MV-4-11 (cell line): ENCODE measurements around the gene NRSN1.
A peak's percentile ranks its signal among the peaks of the same experiment; 100 is the strongest.

Experiments used
- DNase-seq: peaks from one replicate; lab custom pipeline; 2025; lab: John Stamatoyannopoulos, UW

NRSN1 gene, protein sequence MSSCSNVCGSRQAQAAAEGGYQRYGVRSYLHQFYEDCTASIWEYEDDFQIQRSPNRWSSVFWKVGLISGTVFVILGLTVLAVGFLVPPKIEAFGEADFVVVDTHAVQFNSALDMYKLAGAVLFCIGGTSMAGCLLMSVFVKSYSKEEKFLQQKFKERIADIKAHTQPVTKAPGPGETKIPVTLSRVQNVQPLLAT

DNA sequence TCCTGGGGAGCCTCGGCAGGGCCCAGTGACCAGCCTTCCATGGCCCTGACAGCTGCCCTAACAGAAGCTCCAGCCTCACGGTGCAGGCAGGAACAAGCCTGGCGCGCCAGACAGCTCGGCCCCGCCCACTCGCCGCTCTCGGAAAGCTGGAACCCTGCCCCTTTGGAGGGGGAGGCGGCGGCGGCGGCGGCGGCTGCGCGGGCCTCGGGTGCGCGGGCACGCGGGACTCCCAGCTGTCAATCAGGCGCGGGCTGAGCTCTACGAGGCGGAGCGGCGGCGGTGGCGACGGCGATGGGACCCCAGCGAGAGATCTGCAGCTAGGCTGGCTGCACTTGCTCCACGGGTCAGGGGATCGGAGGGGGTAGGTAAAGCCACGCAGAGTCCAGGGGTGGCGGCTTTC lies at the start of gene NRSN1:
TSS of gene NRSN1 (plus strand) at position 236 of the 400 bp plus-strand sequence. CDS start 8,113 bp downstream, outside the sequence.
- DNase-seq = no peak

DNA sequence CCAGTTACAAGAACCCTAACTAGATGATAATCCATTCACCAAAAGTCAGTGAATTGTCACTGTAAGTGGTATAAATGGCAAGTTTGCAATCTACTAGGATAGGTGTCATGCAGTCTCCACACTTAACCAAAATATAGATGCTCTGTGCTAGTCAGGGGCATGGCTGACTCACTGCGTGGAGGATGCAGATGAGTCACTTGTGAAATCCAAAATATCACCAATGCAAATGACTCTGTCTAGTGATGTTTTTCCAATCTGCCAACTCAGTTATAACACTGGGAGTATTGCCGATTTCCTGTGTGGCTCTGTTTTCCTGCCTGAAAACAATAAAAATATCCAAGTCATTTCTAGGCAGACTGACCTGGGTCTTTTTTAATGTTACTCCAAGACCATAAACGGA lies 47.8 kb upstream of the NRSN1 start:
- no peak for DNase-seq

DNA sequence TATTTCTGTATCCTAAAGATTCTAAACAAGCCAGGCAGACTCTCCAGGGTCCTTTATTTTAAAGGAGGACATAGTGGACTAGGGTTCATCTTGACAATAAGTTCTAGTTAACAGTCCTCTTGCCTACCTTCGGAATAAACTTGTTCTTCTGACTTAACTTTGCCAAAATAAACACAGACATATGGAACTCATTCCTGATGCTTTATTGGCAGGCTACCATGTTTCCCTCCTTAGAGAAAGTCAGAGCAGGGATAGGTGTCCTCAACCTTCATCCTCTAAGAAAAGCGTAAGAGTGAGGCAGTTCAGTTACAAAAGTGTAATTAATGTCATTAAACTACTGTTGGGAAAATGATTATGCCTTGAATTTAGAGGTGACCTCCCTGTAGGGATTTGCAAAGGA lies 46.9 kb upstream of the NRSN1 start:
- no peak for DNase-seq

DNA sequence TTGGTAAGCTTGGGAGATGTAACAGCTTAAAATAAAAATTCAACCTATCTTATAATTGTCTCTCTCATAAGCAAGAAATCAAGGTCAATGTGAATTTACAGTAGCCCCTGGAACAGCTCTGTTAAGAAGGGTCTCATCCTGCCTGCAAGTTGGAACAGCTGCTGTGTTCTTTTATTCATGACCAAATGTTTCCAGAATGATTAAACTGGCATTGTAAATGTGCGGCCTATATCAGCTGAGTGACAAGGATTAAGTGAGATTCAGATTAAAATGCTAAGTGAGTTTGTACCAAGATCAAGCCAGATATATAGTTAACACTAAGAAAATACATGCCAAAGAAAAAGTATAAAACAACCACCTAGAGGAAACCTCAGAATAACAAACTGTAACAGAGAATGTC lies 45.3 kb upstream of the NRSN1 start:
- DNase-seq = no peak

DNA sequence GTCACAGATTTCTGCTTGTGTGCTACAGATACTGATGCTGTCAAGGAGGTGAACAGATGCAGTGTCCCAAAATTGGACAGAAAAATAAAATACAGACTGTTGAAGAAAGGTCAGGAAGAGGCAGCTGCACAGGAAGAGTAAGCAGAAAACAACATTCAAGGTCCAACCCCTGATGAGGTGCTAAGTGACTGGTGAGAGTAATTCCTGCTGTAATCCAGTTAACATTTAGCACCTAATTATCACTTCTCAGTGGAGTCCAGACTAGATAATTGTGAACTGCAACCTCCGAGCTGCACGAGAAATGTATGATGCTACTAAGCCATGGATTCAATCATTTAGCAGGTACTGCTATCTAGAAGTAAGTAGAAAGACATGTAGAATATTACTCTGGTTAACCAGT lies 36.3 kb upstream of the NRSN1 start:
- no peak for DNase-seq

DNA sequence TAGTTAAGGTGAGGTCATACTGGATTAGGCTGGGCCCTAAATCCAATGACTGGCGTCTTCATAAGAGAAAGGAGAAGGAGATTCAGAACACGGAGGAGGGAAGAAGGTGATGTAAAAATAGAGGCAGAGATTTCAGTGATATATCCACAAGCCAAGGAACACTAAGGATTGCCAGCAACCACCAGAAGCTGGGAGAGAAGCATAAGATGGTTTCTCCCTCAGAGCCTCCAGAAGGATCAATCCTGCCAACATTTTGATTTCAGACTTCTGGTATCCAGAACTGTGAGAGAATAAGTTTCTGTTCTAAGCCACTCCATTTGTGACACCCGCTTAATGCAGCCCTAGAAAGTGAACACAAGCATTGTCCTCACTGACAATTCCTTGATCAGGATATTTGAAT lies 33.6 kb upstream of the NRSN1 start:
- no peak for DNase-seq

DNA sequence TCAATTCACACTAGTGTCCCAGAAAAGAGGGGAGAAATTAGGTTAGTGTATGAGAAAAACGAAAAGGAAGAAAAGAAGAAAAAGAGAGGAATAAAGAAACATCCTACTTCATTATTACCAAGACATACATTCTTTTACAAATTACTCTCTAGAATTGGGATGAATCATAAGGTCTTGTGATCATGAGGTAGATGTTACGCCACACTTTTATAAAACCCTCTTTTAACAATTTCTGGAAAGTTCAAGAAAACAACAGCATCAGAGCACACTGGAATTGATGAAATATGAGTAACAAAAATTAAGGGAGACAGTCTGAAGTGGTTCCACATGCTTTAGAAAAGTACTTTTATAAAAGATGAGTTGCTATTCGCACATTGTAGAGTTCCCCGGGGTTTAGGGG lies 32.6 kb upstream of the NRSN1 start:
- no peak for DNase-seq

DNA sequence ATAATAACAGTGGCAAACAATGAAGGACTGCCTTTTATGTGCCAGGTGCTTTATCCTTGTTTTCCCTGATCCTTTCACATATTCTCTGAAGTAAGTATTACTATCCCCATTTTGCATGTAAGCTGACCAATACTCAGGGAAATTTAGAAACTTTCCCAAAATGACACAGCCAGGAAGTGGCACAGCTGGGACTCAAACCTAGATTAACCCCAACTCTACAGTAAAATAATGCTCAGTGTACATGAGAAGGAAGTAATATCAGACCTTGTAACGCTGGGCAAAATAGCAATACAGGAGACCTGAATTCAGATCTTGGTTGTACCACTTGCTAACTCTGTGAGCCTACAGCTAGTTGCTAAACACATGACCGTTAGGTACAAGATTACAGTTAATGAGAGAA lies 26.8 kb upstream of the NRSN1 start:
- DNase-seq = no peak

DNA sequence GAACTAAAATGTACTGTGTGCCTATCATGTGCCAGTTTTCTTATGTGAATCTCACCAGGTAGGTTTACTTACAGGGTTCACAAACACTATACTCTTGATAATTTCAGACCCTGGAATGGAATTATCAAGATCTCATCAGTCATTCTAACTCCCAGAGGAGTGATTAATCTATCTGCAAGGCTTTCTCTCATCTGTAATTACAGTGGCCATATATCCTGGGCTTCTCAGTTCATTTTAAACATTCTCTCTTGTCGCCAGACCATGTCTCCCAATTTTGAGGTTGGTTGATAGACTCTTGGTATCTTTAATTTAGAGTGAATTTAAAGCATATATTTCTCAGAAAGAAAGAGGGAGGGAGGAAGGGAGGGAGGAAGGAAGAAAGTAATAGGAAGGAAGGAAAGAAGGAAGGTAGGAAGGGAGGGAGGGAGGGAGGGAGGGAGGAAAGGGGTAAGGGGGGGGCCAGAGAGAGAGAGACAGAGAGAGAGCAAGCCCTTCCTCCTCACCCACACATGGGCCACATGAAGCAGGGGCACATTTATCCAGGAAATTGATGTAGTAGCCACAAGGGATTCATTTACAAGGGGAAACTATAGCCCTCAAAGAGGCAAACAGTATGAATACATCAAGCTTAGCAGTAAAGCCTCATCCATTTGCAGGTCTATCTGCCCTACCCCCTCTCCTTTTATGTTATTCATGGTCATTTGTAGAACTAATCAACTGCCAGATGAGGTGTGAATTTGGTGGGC lies 25.8 kb upstream of the NRSN1 start:
- no peak for DNase-seq

DNA sequence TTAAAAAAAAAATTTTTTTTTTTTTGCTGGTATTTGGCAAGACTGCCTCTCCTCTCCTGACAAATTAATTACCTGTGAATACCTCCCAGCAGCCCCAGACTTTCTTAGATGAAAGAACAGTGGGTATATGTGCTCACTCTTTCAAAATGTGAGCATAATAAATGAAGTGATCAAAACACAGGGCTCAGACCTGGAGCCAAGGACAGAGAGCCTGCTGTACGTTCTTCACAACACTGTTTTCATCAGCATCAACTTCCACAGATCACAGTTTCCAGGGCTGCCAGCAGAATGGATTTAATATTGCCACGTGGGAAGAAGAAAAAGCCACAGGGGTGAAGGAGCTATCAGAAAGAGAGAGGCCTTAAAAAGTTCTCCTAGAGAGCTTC lies 25.3 kb upstream of the NRSN1 start:
- no peak for DNase-seq

DNA sequence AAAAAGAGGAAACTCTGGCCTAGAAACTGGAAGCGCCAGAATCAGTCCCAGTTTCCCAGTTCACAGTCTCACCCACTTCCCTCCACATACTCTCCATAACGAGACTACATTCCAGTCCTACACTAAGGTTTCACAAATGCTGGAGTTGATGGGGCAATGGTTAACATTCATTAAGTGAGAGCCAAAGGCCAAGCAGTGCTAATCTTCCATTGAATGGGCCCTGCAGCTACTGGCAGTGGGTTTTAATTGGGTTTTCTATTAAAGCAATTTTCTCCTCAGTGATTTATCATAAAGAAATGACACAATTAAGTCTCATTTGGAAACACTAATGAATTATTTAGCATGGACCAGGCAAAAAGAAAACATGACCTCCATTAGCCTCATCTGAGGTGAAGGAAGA lies 20.8 kb upstream of the NRSN1 start:
- peak; percentile 41 for DNase-seq

DNA sequence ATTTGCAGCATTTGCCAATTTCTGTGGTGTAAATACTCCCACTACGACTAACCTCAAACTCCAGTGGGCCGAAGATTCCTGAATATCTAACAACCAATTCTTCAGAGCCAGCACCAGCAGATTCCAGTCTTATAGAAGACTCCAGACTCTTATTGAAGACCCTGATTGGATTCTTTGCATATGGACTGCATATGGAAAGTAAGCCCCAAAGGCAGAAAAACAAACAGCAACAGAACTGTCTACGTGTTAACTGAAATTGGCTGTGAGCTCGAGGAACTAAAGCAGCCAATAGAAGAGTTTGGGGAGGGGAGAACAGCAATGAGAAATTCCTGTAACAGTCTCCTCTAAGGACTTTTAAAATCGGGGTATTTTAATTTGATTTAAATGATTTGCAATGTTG lies 19.7 kb upstream of the NRSN1 start:
- DNase-seq = no peak

DNA sequence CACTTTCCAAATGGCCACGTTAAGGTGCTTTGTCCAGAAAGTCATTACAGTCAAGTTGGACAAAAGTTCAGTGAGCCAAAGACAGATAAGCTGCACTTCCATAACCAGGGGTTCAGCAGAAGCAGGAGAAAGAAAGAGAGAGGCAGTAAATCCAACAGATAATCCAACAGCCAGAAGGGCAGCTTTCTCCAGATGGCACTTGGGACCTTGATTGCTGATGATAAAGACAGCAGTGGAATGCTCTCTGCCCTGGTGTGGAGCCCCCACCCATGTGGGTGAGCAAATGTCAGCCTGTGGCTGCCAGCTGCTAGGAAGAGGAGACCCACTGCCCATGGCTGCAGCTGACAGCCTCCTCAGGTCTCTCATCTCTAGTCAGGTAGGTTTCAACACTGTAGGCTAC lies 18.7 kb upstream of the NRSN1 start:
- DNase-seq = no peak

DNA sequence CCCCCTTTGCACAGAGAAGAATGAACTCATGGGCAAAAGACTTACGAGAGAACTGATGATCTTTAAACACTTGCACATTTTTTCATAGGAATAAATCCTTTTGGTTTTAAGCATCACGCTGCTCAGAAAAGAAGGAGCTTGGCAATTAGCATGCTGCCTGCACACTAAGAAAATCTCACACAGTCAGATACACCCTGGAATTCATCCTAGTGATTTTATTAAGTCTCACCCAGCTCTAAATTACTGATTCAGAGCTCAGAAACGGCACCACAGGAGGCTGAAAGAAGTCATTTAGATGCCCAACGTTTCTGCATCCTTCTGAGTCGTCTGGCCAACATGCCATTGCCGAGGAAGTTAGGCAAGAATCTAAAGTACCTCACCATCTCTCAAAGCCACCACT lies 18.0 kb upstream of the NRSN1 start:
- no peak for DNase-seq

DNA sequence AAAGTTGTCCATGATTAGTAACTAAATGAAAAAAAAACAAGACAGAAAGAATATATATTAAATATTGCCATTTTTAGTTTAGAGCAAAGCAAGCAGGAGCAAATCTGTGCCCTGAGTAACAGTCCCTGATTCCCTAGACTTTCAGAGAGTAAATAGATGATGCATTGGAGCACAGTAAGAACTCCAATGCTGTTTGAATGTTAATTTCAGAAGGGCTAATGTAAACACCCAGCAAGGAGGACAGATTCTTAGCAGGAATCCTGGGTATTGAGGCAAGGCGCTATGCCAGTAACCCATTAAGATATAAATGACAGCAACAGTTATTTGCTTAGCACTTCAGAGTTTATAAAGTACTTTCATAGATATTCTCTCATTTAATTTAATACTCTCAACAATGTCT lies 15.6 kb upstream of the NRSN1 start:
- DNase-seq = no peak

DNA sequence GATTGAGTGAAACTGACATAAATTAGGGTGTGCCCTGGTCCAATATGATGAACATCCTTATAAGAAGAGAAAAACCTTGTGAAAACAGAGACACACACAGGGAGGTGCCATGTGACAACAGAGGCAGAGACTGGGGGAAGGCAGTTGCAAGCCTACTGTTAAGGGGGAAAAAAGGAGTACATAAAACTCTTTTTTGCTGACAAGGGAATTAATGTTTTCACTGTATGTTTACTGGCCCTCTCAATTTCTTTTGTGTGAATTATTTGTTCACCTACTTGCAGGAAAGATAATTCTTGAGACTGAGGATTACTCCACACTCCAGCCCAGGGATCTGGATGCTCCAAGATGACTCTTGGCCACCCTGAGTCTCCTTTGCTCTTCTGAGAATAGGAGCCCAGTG lies 12.1 kb upstream of the NRSN1 start:
- no peak for DNase-seq

DNA sequence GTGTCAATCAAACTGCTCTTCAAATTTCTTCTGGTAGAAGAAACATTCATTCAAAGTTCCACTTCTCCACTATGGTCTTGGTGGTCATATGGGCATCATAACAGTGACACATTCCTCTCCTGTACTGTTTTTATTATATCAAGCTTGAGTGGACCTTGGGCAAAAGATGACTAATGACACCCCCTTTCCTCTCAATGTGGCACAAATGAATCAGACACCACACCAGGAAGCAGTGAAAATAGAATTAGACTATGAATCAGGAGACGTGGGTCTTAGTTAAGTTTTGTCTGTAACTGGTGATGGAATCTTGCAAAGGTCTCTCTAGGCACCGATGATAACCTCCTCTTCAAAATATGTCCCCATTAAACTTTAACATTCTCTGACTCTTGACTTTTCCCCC lies 9.0 kb upstream of the NRSN1 start:
- no peak for DNase-seq

DNA sequence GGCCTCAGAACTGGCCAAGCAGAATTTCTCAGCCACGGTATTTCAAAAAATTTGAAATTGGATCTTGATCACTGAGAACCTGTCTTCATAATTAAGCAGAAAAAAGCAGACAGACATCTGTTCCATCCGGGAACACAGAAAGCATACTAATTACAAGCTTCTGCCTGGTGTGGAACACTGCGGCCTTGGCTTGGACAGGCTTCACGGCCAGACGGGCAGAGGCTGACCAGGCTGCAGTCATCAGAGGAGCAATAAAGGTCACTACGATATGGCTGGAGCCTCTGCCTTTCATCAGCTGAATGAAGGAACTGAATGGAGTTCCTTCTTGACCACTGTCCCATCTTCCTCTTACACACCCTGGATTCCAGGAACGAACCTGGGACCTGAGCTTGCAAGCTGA lies 3.9 kb upstream of the NRSN1 start:
- DNase-seq = no peak

DNA sequence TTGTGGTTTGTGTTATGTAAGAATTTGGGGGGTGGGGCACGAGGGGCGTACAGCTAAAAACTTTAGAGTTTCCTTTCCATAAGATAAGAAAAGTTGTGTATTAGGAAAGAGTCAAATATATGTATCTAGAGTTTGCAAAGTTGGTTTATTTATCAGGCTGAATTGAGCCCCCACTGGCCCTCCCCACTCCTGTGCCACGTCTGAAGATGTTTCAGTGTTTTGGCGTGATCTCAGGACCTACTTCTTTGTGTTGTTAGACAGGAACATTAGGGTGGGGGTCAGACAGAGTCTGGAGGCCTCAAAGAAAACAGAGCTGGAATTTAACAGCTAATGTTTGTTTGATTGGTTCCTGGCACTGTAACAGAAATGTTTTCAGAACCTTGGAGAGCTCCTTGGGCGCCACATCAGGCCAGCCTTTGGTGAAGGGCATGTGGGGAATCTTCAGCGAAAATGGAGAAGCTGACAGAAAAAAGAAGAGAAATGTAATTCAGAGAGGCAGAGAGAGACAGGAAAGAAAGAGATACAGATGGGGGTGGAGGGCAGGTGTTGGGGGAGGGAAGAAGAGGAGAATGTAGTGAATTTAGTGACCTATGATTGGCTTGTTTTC lies 674 bp downstream of the NRSN1 start:
- peak; percentile 56 for DNase-seq

DNA sequence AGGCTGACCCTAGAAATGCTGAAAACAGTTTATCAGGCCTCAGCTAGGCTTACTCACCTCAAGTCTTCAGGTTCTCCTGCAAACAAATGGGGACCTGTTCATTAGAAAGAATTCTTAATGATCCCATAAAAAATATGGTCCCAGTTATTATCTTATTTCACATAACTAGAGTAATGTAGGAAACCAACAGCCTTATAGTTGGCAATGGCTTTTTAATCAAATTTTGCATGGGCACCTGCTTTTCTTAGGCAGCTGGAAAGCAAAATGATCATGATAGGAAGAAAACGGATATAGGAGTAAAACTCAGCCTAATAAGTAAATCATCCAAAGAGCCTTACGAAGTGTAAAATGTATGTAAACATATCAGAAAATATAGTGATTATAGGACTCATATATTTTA lies 1.3 kb downstream of the NRSN1 start:
- no peak for DNase-seq

DNA sequence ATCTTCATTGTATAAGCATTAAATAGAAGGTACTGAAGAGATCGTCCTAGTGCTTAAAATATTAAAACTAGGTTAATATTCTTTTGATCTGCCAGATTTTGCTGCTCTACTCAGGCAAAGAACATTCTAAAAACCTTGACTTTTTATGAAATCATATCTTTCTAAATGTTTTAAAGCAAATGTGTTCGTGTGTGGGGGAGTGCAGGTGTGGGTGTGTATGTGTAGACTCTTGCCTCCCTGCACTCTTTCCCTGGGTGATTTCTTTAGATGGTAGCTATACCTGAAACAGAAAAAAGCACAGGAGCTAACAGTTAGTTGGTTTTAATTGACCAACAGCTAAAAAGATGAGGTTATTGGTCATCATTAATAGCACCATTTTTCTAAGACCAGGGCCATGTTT lies 5.7 kb downstream of the NRSN1 start:
- DNase-seq = no peak

DNA sequence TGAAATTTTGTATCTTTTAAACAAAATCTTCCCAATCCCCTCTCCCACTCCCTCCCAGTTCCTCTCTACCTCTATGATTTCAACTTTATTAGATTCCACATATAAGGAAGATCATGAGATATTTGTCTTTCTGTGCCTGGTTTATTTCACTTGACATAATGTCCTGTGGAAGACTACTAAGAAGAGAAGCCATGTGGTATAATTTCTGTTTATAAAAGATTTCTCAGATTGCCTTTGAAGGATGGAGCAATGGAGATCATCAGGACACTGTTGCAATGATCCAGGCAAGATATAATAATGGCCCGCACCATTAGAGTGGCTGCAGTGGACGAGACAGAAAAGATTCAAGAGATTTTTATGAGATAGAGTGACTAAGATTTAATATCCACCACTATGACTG lies 13.1 kb downstream of the NRSN1 start:
- DNase-seq = no peak

DNA sequence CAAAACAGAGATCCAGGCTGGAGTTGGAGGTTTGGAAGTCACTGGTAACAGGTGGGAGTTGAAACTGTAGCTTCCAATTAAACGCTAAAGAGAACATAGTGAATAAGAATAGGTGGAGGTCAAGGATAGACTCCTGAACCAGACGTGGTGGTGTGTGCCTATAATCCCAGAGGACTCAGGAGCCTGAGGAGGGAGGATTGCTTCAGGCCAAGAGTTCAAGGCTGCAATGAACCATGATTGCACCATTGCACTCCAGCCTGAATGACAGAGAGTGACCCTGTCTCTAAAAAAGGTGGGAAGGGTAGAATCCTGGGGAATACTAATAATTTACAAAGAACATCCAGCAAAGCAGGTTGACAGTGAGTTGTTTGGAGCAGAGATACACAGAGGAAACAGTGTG lies 13.6 kb downstream of the NRSN1 start:
- no peak for DNase-seq

DNA sequence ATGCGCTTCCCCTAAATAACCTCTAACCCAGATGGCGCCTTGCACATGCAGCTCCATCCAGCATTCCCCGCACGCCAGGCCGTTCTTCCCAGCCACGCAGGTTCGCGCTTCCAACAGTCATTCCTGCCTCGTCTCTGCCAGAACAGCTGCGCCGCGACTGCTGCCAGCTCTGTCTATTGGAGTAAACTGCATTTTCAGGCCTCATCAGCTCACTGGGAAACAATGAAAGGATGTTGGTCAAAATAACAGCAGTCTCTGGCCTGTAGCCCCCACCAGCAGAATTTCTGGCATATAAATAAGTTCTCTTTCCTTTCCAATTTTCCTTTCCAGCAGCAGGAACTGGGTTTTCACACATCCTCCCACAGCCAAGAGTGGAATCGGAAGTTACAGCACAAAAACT lies 14.6 kb downstream of the NRSN1 start:
- no peak for DNase-seq
